NCI-H460 (cell line): ENCODE measurements around the gene PPIE. TPM values are rescaled to one million over a fixed set of nuclear protein-coding genes. Genes with fewer than 3 reads are reported as not detected.
"Not testable (repeated sequence)": the region's sequence is repeated elsewhere in the genome, so short reads cannot be mapped to it uniquely, and the experiment has no call there.

ENCODE experiments used
- DNase-seq: peaks from one replicate; pipeline ENCODE4 v3.0.0-alpha.2; 2016; ENCODE audit warnings: low read depth; ENCODE audit errors: extremely low read depth
- total RNA-seq: library from RNA; depleted of rRNA; stranded (reverse); fragments of >200 nt; shearing (Covaris generic); gene quantifications from 2 replicates; pipeline ENCODE4 v1.2.3, GENCODE V29; 2014

The PPIE gene
- total RNA-seq, 1 experiment from 2014 or later: 28.2 TPM

- no peak for DNase-seq
These were observed 18.8 kb downstream of the PPIE start for GRCh38 chr1:39757501-39757900.

- no peak for DNase-seq
These were observed 20.1 kb downstream of the PPIE start for GRCh38 chr1:39758556-39759435.

GRCh38 chr1:39759436-39759726, 20.7 kb downstream of the PPIE start:
- no peak for DNase-seq

- no peak for DNase-seq
These were observed 21.7 kb downstream of the PPIE start for GRCh38 chr1:39760074-39761008.

GRCh38 chr1:39761016-39761415, 22.3 kb downstream of the PPIE start:
- no peak for DNase-seq

GRCh38 chr1:39761557-39762260, 23.0 kb downstream of the PPIE start:
- no peak for DNase-seq

GRCh38 chr1:39762550-39763540, 24.2 kb downstream of the PPIE start:
- DNase-seq: no peak

GRCh38 chr1:39763619-39764374, 25.1 kb downstream of the PPIE start:
- not testable (repeated sequence) for DNase-seq

- DNase-seq: not testable (repeated sequence)
These were observed 25.8 kb downstream of the PPIE start for GRCh38 chr1:39764512-39764911.

- DNase-seq: not testable (repeated sequence)
These were observed 27.8 kb downstream of the PPIE start for GRCh38 chr1:39766466-39766865.

- not testable (repeated sequence) for DNase-seq
These were observed 30.8 kb downstream of the PPIE start for GRCh38 chr1:39769502-39769901.

GRCh38 chr1:39770100-39771021, 31.7 kb downstream of the PPIE start:
- not testable (repeated sequence) for DNase-seq

- DNase-seq: not testable (repeated sequence)
These were observed 32.4 kb downstream of the PPIE start, which contains the start of gene OXCT2 for GRCh38 chr1:39771022-39771532. OXCT2 (minus strand) TSS chr1:39771348; CDS start chr1:39771255, 93 bp downstream.

- DNase-seq: not testable (repeated sequence)
These were observed 34.8 kb downstream of the PPIE start for GRCh38 chr1:39773369-39773979.

GRCh38 chr1:39775141-39775540, 36.5 kb downstream of the PPIE start:
- not testable (repeated sequence) for DNase-seq

GRCh38 chr1:39775676-39776399, 37.2 kb downstream of the PPIE start:
- not testable (repeated sequence) for DNase-seq

- DNase-seq: no peak
These were observed 37.7 kb downstream of the PPIE start for GRCh38 chr1:39776400-39776713.
